ENCODE measurements around the gene ERBB4.

The ERBB4 gene

GRCh38 chr2:212343167-212343566 is 195.4 kb downstream of the ERBB4 start:
- H3K36me3 ChIP-seq (ENCODE audit: insufficient read depth) = no peaks in the 10 kb centered on the region
- no peak overlapping the region for H2AFZ ChIP-seq (ENCODE audit: low read depth)
- no peaks in the 10 kb centered on the region for H3K4me1 ChIP-seq (ENCODE audit: low read depth, poor library complexity, severe bottlenecking)
- no peak overlapping the region for H3K4me2 ChIP-seq
- H3K27ac ChIP-seq = no peak overlapping the region
- H4K20me1 ChIP-seq (ENCODE audit: insufficient read depth) = no peaks in the 10 kb centered on the region
- no peak overlapping the region for H3K4me3 ChIP-seq (IDR thresholded peaks at IDR 0.05; ENCODE audit: insufficient read depth, low read depth, low read length)
- no peak overlapping the region for H3K9ac ChIP-seq
- H3K79me2 ChIP-seq (ENCODE audit: insufficient read depth, low read depth) = no peaks in the 10 kb centered on the region
- no peak for TF ChIP-seq CTCF (conservative IDR thresholded peaks at IDR 0.05; ENCODE audit: low read depth, low read length)
- no peaks in the 10 kb centered on the region for H3K27me3 ChIP-seq (ENCODE audit: insufficient read depth, low read depth)

GRCh38 chr2:212337486-212338343 is 200.9 kb downstream of the ERBB4 start:
- Histone ChIP-seq H3K4me1 (ENCODE audit: low read depth, poor library complexity, severe bottlenecking) (no peaks in the 10 kb centered on the region), H3K9ac (no peak overlapping the region), H4K20me1 (ENCODE audit: insufficient read depth) (no peaks in the 10 kb centered on the region), H3K27me3 (ENCODE audit: insufficient read depth, low read depth) (no peaks in the 10 kb centered on the region), H3K27ac (no peak overlapping the region), H3K4me2 (no peak overlapping the region), H2AFZ (ENCODE audit: low read depth) (no peak overlapping the region), H3K79me2 (ENCODE audit: insufficient read depth, low read depth) (no peaks in the 10 kb centered on the region), H3K36me3 (ENCODE audit: insufficient read depth) (no peaks in the 10 kb centered on the region), H3K4me3 (IDR thresholded peaks at IDR 0.05; ENCODE audit: insufficient read depth, low read depth, low read length) (no peak overlapping the region)
- TF ChIP-seq CTCF (conservative IDR thresholded peaks at IDR 0.05; ENCODE audit: low read depth, low read length) = no peak

- H3K4me1 ChIP-seq (ENCODE audit: low read depth, poor library complexity, severe bottlenecking) = no peaks in the 10 kb centered on the region
- no peak overlapping the region for H3K4me2 ChIP-seq
- H3K79me2 ChIP-seq (ENCODE audit: insufficient read depth, low read depth) = no peaks in the 10 kb centered on the region
- no peak overlapping the region for H3K27ac ChIP-seq
- no peak overlapping the region for H2AFZ ChIP-seq (ENCODE audit: low read depth)
- no peak overlapping the region for H3K4me3 ChIP-seq (IDR thresholded peaks at IDR 0.05; ENCODE audit: insufficient read depth, low read depth, low read length)
- no peak for TF ChIP-seq CTCF (conservative IDR thresholded peaks at IDR 0.05; ENCODE audit: low read depth, low read length)
- H3K36me3 ChIP-seq (ENCODE audit: insufficient read depth) = no peaks in the 10 kb centered on the region
- no peak overlapping the region for H3K9ac ChIP-seq
- H3K27me3 ChIP-seq (ENCODE audit: insufficient read depth, low read depth) = no peaks in the 10 kb centered on the region
- H4K20me1 ChIP-seq (ENCODE audit: insufficient read depth) = no peaks in the 10 kb centered on the region
These were observed 201.6 kb downstream of the ERBB4 start for GRCh38 chr2:212337036-212337435.

- H3K27ac ChIP-seq = no peak overlapping the region
- H2AFZ ChIP-seq (ENCODE audit: low read depth) = no peak overlapping the region
- H3K36me3 ChIP-seq (ENCODE audit: insufficient read depth) = no peaks in the 10 kb centered on the region
- H3K9ac ChIP-seq = no peak overlapping the region
- no peak overlapping the region for H3K4me3 ChIP-seq (IDR thresholded peaks at IDR 0.05; ENCODE audit: insufficient read depth, low read depth, low read length)
- H3K4me2 ChIP-seq = no peak overlapping the region
- TF ChIP-seq CTCF (conservative IDR thresholded peaks at IDR 0.05; ENCODE audit: low read depth, low read length) = no peak
- H4K20me1 ChIP-seq (ENCODE audit: insufficient read depth) = no peaks in the 10 kb centered on the region
- no peaks in the 10 kb centered on the region for H3K4me1 ChIP-seq (ENCODE audit: low read depth, poor library complexity, severe bottlenecking)
- no peaks in the 10 kb centered on the region for H3K27me3 ChIP-seq (ENCODE audit: insufficient read depth, low read depth)
- H3K79me2 ChIP-seq (ENCODE audit: insufficient read depth, low read depth) = no peaks in the 10 kb centered on the region
These were observed 208.3 kb downstream of the ERBB4 start for GRCh38 chr2:212330263-212330662.

Data from KMS-11 (cell line).